Testis (tissue), 3 donors: ENCODE data around the gene C6orf47. TPM values are rescaled to one million over a fixed set of nuclear protein-coding genes. Genes with fewer than 3 reads are reported as not detected.

Experiments
- DNase-seq: peaks from one replicate; pipeline ENCODE4 v3.0.0-alpha.2; 2019
- H3K27ac ChIP-seq, 2 donors: fragments of 200-600 bp; sonication (generic); one replicate each; pipeline ENCODE4 v1.5.1; 2019
- H3K27me3 ChIP-seq: fragments of 200-600 bp; sonication (generic); one replicate; pipeline ENCODE4 v1.5.1; 2019
- H3K36me3 ChIP-seq: fragments of 200-600 bp; sonication (generic); one replicate; pipeline ENCODE4 v1.5.1; 2017; ENCODE audit warnings: low read depth; ENCODE audit errors: missing control alignments
- H3K4me1 ChIP-seq: fragments of 200-600 bp; sonication (generic); one replicate; pipeline ENCODE4 v1.5.1; 2019
- H3K4me3 ChIP-seq, 2 donors: fragments of 200-600 bp; sonication (generic); one replicate each; pipeline ENCODE4 v1.5.1; 2017 to 2019
- H3K9me3 ChIP-seq: fragments of 200-600 bp; sonication (generic); one replicate; pipeline ENCODE4 v1.5.1; 2017
- POLR2A ChIP-seq: fragments of 450-650 bp; IDR thresholded peaks from one replicate; pipeline ENCODE4 v1.6.1; 2017; ENCODE audit warnings: antibody characterized with exemption, mild to moderate bottlenecking, moderate library complexity
- whole genome bisulfite sequencing, 2 donors: methylation state at CpG; one replicate each; pipeline ENCODE4 v1.1.5; 2018; 5-methylcytosine and 5-hydroxymethylcytosine counted together
- intact Hi-C: fragments of 100-400 bp; cut with DNase I; formaldehyde crosslinking; loops from one replicate; pipeline ENCODE4 v1.15.1; 2023; ENCODE audit warnings: low total_unique reads
- polyA plus RNA-seq: library from polyadenylated mRNA; stranded (reverse); fragments of 350-450 nt; fragmentation: Illumina TruSeq; extraction: RNeasy Lipid Tissue Mini Kit (QIAGEN cat#74804); gene quantifications from one replicate; pipeline ENCODE4 v1.2.3, GENCODE V29; 2014; ENCODE audit warnings: low read depth, low replicate concordance; ENCODE audit not compliant: insufficient read depth
- total RNA-seq, 2 donors: library from RNA; depleted of rRNA; stranded (reverse); fragments of >200 nt; gene quantifications; one replicate each; pipeline ENCODE4 v1.2.3, GENCODE V29; 2016
- TF ChIP-seq, protein P1 (sequence below), 3 experiments: fragments of 450-650 bp in 2 of 3; fragments of 200-600 bp in 1 of 3; sonication (generic) in 1 of 3; IDR thresholded peaks; one replicate each; pipeline ENCODE4 v1.5.1; 2016 to 2019; ENCODE audit warnings: antibody characterized with exemption in 3 of 3, mild to moderate bottlenecking in 2 of 3, moderate library complexity in 1 of 3

Gene C6orf47
- total and polyA plus RNA-seq, 3 donors from 2014 or later, result 11.9 to 17.8 (median 13.9) TPM

DNA sequence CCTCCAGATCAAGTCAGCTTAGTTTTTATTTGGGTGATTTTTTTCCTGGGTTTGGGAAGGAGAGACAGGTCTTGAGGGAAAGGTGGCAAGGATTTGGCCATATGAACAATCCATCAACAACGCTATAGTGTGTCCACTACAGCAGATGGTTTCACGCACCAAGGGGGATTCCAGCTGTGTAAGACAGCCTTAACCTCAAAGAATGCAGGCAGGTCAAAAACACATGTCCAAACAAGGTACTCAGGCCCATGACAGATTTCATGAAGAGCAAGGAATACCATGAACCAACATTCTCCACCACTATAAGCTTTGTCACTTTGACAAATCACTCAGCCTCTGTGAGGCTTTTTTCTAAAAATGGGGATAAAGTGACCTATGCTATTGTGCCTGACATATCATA is 43.6 kb downstream of the C6orf47 start:
- Histone ChIP-seq H3K4me3 (no peak overlapping the region), H3K27me3 (no peaks in the 10 kb centered on the region), H3K27ac (no peak overlapping the region), H3K36me3 (no peaks in the 10 kb centered on the region), H3K4me1 (peaks cover 6% of the 10 kb centered on the region), H3K9me3 (no peaks in the 10 kb centered on the region)
- intact Hi-C loops, result no loop called here
- TF ChIP-seq POLR2A, result no peak
- TF ChIP-seq, protein P1, sequence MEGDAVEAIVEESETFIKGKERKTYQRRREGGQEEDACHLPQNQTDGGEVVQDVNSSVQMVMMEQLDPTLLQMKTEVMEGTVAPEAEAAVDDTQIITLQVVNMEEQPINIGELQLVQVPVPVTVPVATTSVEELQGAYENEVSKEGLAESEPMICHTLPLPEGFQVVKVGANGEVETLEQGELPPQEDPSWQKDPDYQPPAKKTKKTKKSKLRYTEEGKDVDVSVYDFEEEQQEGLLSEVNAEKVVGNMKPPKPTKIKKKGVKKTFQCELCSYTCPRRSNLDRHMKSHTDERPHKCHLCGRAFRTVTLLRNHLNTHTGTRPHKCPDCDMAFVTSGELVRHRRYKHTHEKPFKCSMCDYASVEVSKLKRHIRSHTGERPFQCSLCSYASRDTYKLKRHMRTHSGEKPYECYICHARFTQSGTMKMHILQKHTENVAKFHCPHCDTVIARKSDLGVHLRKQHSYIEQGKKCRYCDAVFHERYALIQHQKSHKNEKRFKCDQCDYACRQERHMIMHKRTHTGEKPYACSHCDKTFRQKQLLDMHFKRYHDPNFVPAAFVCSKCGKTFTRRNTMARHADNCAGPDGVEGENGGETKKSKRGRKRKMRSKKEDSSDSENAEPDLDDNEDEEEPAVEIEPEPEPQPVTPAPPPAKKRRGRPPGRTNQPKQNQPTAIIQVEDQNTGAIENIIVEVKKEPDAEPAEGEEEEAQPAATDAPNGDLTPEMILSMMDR (IDR thresholded peaks at IDR 0.05), result no peak
- DNase-seq, result no peak
- WGBS, 2 donors, result 89 to 93% methylated on average over 2 of the region's 2 CpGs

DNA sequence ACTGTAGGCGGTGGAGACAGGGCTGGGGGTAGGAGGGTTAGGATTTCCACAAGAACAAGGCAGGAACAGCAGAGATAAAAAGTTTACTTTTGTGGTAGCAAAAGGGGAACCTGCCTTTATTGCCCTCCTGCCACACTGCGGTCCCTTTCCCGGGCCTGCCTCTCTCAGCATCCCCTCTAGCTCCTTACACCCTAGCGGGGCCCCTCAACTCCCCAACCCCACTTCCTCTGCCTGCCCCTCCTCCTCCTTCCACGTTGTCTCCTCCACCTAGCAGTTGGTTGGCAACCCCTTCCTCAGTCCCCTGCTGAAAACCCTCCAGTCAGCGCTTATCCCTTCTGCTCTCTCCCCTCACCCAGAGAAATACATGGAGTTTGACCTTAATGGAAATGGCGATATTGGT is 44.8 kb downstream of the C6orf47 start:
- Histone ChIP-seq H3K36me3 (no peaks in the 10 kb centered on the region), H3K27ac (no peak overlapping the region), H3K9me3 (no peaks in the 10 kb centered on the region), H3K4me3 (no peak overlapping the region), H3K4me1 (no peaks in the 10 kb centered on the region), H3K27me3 (no peaks in the 10 kb centered on the region)
- no peak for DNase-seq
- TF ChIP-seq, protein P1 (IDR thresholded peaks at IDR 0.05), result no peak
- TF ChIP-seq POLR2A, result no peak
- intact Hi-C loops, result no loop called here
- 67 to 68% methylated on average over 7 of the region's 7 CpGs for WGBS, 2 donors

DNA sequence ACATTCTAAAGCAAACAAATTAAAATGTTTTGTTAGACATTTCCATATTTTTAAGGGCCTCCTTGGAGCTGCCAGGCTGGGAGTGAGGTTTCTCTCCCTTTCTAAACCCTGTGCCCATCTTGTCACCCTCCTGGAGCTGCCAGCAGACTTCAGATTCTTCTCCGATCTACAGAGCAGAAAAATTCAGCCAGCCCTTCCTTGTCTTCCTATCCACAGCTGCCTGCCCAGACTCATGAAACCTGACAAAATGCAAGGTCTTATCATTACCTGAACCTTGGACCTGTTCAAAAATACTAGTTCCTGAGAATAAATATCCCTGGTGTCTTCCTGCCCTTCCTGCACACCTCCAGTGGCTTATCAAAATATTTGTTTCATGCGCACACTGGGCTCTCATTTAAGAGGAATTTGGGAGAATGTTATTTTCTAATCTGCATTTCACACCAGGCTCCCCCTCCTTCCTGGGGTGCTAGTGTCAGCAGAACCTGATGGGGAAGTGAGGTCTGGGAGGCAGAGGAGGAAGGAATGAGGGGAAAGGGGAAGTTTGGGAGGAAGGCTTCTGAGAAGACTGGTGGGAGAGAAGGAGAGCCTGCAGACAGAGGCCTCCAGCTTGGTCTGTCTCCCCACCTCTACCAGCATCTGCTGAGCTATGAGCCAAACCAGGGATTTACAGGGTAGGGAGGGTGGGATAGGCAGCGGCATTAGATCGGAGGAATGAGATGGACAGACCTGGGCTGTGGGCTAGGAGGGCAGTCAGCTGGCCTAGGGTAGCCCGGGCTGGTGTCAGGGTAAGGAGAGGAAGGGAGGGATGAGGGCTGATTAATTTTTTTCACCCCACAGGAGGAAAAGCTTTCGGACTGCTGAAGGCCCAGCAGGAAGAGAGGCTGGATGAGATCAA is 45.6 kb downstream of the C6orf47 start, which contains the start of gene AIF1:
Gene AIF1 (plus strand): TSS at position 551 of the 895 bp plus-strand sequence. CDS start 96 bp downstream, at position 647.
- WGBS, 2 donors, result 66 to 71% methylated on average over 6 of the region's 6 CpGs
- no peak within 1 kb of the TSS for H3K4me3 ChIP-seq

DNA sequence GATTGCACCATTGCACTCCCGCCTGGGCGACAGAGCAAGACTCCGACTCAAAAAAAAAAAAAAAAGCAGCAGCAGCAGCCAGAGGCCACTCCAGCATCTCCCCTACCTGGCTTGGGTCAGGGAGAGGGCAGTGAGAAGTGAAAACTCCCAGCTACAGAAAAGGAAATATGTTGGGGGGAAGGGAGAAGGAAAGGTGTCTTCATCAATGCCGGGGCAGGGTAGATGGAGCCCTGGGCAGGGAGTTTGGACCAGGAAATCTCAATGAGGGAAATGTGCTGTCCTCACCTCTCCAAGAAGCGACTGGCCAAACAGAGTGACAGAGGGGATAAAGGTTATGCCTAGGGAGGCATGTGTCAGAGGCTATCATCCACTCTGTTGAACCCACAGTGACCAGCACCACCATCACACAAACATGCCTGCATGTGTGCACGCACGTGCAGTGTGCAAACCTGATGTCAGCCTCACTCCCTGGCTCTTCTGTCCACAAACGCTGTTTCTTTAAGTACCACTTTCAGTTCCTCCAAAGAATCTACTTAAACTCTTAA is 46.4 kb downstream of the C6orf47 start:
- WGBS, 2 donors, result 75 to 89% methylated on average over 8 of the region's 8 CpGs
- TF ChIP-seq, protein P1 (IDR thresholded peaks at IDR 0.05), result no peak
- TF ChIP-seq POLR2A, result no peak

More for the DNA sequence above, 45.6 kb downstream of the C6orf47 start, which contains the start of gene AIF1:
- Histone ChIP-seq H3K4me1 (no peaks in the 10 kb centered on the region), H3K36me3 (no peaks in the 10 kb centered on the region), H3K27ac (no peak within 1 kb of the TSS), H3K27me3 (no peaks in the 10 kb centered on the region), H3K9me3 (no peaks in the 10 kb centered on the region)
- intact Hi-C loops, result no loop called here
- no peak for TF ChIP-seq POLR2A
- TF ChIP-seq, protein P1 (IDR thresholded peaks at IDR 0.05), result no peak
- DNase-seq, result no peak

More for the DNA sequence above, 46.4 kb downstream of the C6orf47 start:
- Histone ChIP-seq H3K36me3 (no peaks in the 10 kb centered on the region), H3K9me3 (no peaks in the 10 kb centered on the region), H3K27me3 (no peaks in the 10 kb centered on the region), H3K4me1 (no peaks in the 10 kb centered on the region), H3K4me3 (no peak overlapping the region), H3K27ac (no peak overlapping the region)
- intact Hi-C loops, result no loop called here
- DNase-seq, result no peak
